Measurements from ENCODE around the gene CABLES1.
"Not testable (repeated sequence)": the region's sequence is repeated elsewhere in the genome, so short reads cannot be mapped to it uniquely, and the experiment has no call there.

Gene CABLES1

DNA sequence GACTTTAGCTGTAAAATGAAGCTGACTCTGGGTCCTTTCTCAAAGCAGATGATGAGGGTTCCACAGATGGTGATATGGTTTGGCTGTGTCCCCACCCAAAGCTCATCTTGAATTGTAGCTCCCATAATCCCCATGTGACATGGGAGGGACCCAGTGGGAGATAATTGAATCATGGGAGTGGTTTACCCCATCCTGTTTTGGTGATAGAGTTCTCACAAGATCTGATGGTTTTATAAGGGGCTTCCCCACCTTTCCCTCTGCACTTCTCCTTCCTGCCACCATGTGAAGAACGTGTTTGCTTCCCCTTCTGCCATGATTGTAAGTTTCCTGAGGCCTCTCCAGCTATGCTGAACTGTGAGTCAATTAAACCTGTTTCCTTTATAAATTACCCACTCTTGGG lies 133.8 kb downstream of the CABLES1 start:
- H3K36me3 ChIP-seq (ENCODE audit: insufficient read depth, low read length); H3K27ac ChIP-seq (ENCODE audit: low read depth, low read length); H3K9ac ChIP-seq (ENCODE audit: low read length); H3K4me3 ChIP-seq (ENCODE audit: low read depth in 1 of 2, low read length in 2 of 2); H3K9me3 ChIP-seq (ENCODE audit: low read length); H3K27me3 ChIP-seq (ENCODE audit: control insufficient read depth in 1 of 2, insufficient read depth in 2 of 2, low read length in 2 of 2); H3K4me1 ChIP-seq (ENCODE audit: insufficient read depth, low read length): not testable (repeated sequence)

GRCh38 chr18:23269928-23270327 lies 134.6 kb downstream of the CABLES1 start:
- Histone ChIP-seq H3K27me3 (ENCODE audit: control insufficient read depth in 1 of 2, insufficient read depth in 2 of 2, low read length in 2 of 2) (no peaks in the 10 kb centered on the region), H3K36me3 (ENCODE audit: insufficient read depth, low read length) (no peaks in the 10 kb centered on the region), H3K4me1 (ENCODE audit: insufficient read depth, low read length) (no peaks in the 10 kb centered on the region), H3K4me3 (ENCODE audit: low read depth in 1 of 2, low read length in 2 of 2) (no peak overlapping the region), H3K9ac (ENCODE audit: low read length) (no peak overlapping the region), H3K9me3 (ENCODE audit: low read length) (no peaks in the 10 kb centered on the region), H3K27ac (ENCODE audit: low read depth, low read length) (no peak overlapping the region)

DNA sequence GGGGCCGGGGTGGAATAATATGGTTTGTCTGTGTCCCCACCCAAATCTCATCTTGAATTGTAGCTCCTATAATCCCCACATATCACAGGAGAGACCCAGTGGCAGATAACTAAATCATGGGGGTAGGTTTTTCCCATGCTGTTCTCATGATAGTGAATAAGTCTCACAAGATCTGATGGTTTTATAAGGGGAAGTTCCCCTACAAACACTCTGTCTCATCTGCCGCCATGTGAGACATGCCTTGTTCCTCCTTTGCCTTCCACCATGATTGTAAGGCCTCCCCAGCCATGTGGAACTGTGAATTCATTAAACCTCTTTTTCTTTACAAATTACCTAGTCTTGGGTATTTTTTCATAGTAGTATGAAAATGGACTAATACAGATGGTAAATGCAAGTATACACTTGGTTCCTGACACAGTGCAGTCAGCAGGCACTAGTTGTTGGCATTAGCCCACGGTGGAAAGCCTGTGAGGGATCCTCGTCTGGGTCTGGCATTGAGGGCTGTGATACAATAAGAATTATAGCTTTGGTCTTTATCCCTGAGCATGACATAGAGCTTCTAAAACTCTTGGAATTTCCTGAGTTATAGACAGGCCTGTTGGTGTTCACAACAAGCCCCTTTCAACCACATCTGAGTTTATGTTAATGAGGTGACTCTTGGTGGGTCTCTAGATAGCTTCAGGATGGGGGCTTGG lies 135.8 kb downstream of the CABLES1 start:
- H3K9ac ChIP-seq (ENCODE audit: low read length), result no peak overlapping the region
- no peaks in the 10 kb centered on the region for H3K9me3 ChIP-seq (ENCODE audit: low read length)
- H3K4me3 ChIP-seq (ENCODE audit: low read depth in 1 of 2, low read length in 2 of 2), result no peak overlapping the region
- H3K36me3 ChIP-seq (ENCODE audit: insufficient read depth, low read length), result no peaks in the 10 kb centered on the region
- no peaks in the 10 kb centered on the region for H3K27me3 ChIP-seq (ENCODE audit: control insufficient read depth in 1 of 2, insufficient read depth in 2 of 2, low read length in 2 of 2)
- no peaks in the 10 kb centered on the region for H3K4me1 ChIP-seq (ENCODE audit: insufficient read depth, low read length)
- H3K27ac ChIP-seq (ENCODE audit: low read depth, low read length), result no peak overlapping the region

GRCh38 chr18:23272498-23273232 lies 137.4 kb downstream of the CABLES1 start:
- H3K9ac ChIP-seq (ENCODE audit: low read length), result no peak overlapping the region
- H3K27me3 ChIP-seq (ENCODE audit: control insufficient read depth in 1 of 2, insufficient read depth in 2 of 2, low read length in 2 of 2), result no peaks in the 10 kb centered on the region
- no peak overlapping the region for H3K27ac ChIP-seq (ENCODE audit: low read depth, low read length)
- no peaks in the 10 kb centered on the region for H3K36me3 ChIP-seq (ENCODE audit: insufficient read depth, low read length)
- H3K4me1 ChIP-seq (ENCODE audit: insufficient read depth, low read length), result no peaks in the 10 kb centered on the region
- H3K4me3 ChIP-seq (ENCODE audit: low read depth in 1 of 2, low read length in 2 of 2), result no peak overlapping the region
- no peaks in the 10 kb centered on the region for H3K9me3 ChIP-seq (ENCODE audit: low read length)

- Histone ChIP-seq H3K27me3 (ENCODE audit: control insufficient read depth in 1 of 2, insufficient read depth in 2 of 2, low read length in 2 of 2) (no peaks in the 10 kb centered on the region), H3K9ac (ENCODE audit: low read length) (no peak overlapping the region), H3K4me3 (ENCODE audit: low read depth in 1 of 2, low read length in 2 of 2) (no peak overlapping the region), H3K4me1 (ENCODE audit: insufficient read depth, low read length) (no peaks in the 10 kb centered on the region), H3K27ac (ENCODE audit: low read depth, low read length) (no peak overlapping the region), H3K9me3 (ENCODE audit: low read length) (no peaks in the 10 kb centered on the region), H3K36me3 (ENCODE audit: insufficient read depth, low read length) (no peaks in the 10 kb centered on the region)
These were observed 138.2 kb downstream of the CABLES1 start for GRCh38 chr18:23273443-23273966.

DNA sequence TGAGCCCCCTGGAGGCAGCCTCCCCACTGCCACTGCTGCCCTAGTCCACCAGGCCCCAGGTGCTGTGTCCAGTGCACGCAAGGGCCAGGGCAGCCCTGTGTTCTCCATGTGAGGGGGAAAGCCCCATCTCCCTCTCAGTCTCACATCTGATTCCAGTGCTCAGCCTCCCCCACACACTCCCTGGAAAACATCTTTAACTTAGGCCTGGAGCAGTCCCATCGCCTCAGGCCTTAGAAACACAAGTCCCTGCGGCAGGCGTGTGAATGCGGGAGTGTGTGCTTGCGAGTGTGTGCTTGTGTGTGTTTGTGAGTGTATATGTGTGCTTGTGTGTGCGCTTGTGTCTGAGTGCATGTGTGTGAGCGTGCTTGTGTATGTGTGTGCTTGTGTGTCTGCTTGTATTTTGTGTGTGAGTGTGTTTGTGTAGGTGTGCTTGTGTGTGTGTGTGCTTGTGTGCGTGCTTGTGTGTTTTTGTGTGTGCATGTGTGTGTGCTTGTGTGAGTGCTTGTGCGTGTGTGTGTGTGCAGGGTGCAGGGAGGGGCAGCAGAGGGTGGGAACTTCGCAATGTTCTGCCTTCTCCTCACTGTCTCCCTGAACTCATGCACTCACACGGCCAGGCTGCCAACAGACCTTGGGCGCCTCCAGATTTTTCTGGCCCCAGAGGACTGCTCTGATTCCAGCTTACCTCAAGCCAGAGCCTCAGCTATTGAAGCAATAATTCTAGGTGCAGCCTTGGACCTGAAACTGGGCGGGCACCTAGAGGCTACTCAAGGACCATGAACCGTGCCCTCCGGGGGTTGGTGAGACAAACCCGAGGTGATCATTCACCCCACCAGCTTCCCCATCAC lies 139.6 kb downstream of the CABLES1 start:
- no peak overlapping the region for H3K4me3 ChIP-seq (ENCODE audit: low read depth in 1 of 2, low read length in 2 of 2)
- H3K27me3 ChIP-seq (ENCODE audit: control insufficient read depth in 1 of 2, insufficient read depth in 2 of 2, low read length in 2 of 2), result no peaks in the 10 kb centered on the region
- no peaks in the 10 kb centered on the region for H3K4me1 ChIP-seq (ENCODE audit: insufficient read depth, low read length)
- H3K9me3 ChIP-seq (ENCODE audit: low read length), result no peaks in the 10 kb centered on the region
- H3K9ac ChIP-seq (ENCODE audit: low read length), result no peak overlapping the region
- no peaks in the 10 kb centered on the region for H3K36me3 ChIP-seq (ENCODE audit: insufficient read depth, low read length)
- H3K27ac ChIP-seq (ENCODE audit: low read depth, low read length), result no peak overlapping the region

GRCh38 chr18:23276451-23276850 lies 141.2 kb downstream of the CABLES1 start:
- Histone ChIP-seq H3K27me3 (ENCODE audit: control insufficient read depth in 1 of 2, insufficient read depth in 2 of 2, low read length in 2 of 2) (no peaks in the 10 kb centered on the region), H3K27ac (ENCODE audit: low read depth, low read length) (no peak overlapping the region), H3K9ac (ENCODE audit: low read length) (no peak overlapping the region), H3K36me3 (ENCODE audit: insufficient read depth, low read length) (no peaks in the 10 kb centered on the region), H3K9me3 (ENCODE audit: low read length) (no peaks in the 10 kb centered on the region), H3K4me3 (ENCODE audit: low read depth in 1 of 2, low read length in 2 of 2) (no peak overlapping the region), H3K4me1 (ENCODE audit: insufficient read depth, low read length) (no peaks in the 10 kb centered on the region)

GRCh38 chr18:23277399-23277798 lies 142.1 kb downstream of the CABLES1 start:
- Histone ChIP-seq H3K4me1 (ENCODE audit: insufficient read depth, low read length) (no peaks in the 10 kb centered on the region), H3K4me3 (ENCODE audit: low read depth in 1 of 2, low read length in 2 of 2) (no peak overlapping the region), H3K27me3 (ENCODE audit: control insufficient read depth in 1 of 2, insufficient read depth in 2 of 2, low read length in 2 of 2) (no peaks in the 10 kb centered on the region), H3K27ac (ENCODE audit: low read depth, low read length) (no peak overlapping the region), H3K9me3 (ENCODE audit: low read length) (no peaks in the 10 kb centered on the region), H3K36me3 (ENCODE audit: insufficient read depth, low read length) (no peaks in the 10 kb centered on the region), H3K9ac (ENCODE audit: low read length) (no peak overlapping the region)

GRCh38 chr18:23279931-23280330 lies 144.6 kb downstream of the CABLES1 start:
- Histone ChIP-seq H3K27me3 (ENCODE audit: control insufficient read depth in 1 of 2, insufficient read depth in 2 of 2, low read length in 2 of 2) (no peaks in the 10 kb centered on the region), H3K27ac (ENCODE audit: low read depth, low read length) (no peak overlapping the region), H3K36me3 (ENCODE audit: insufficient read depth, low read length) (no peaks in the 10 kb centered on the region), H3K9ac (ENCODE audit: low read length) (no peak overlapping the region), H3K4me3 (ENCODE audit: low read depth in 1 of 2, low read length in 2 of 2) (no peak overlapping the region), H3K9me3 (ENCODE audit: low read length) (no peaks in the 10 kb centered on the region), H3K4me1 (ENCODE audit: insufficient read depth, low read length) (no peaks in the 10 kb centered on the region)

- Histone ChIP-seq H3K4me1 (ENCODE audit: insufficient read depth, low read length) (no peaks in the 10 kb centered on the region), H3K9me3 (ENCODE audit: low read length) (no peaks in the 10 kb centered on the region), H3K4me3 (ENCODE audit: low read depth in 1 of 2, low read length in 2 of 2) (no peak overlapping the region), H3K36me3 (ENCODE audit: insufficient read depth, low read length) (no peaks in the 10 kb centered on the region), H3K27me3 (ENCODE audit: control insufficient read depth in 1 of 2, insufficient read depth in 2 of 2, low read length in 2 of 2) (no peaks in the 10 kb centered on the region), H3K27ac (ENCODE audit: low read depth, low read length) (no peak overlapping the region), H3K9ac (ENCODE audit: low read length) (no peak overlapping the region)
These were observed 145.6 kb downstream of the CABLES1 start for GRCh38 chr18:23280844-23281243.

DNA sequence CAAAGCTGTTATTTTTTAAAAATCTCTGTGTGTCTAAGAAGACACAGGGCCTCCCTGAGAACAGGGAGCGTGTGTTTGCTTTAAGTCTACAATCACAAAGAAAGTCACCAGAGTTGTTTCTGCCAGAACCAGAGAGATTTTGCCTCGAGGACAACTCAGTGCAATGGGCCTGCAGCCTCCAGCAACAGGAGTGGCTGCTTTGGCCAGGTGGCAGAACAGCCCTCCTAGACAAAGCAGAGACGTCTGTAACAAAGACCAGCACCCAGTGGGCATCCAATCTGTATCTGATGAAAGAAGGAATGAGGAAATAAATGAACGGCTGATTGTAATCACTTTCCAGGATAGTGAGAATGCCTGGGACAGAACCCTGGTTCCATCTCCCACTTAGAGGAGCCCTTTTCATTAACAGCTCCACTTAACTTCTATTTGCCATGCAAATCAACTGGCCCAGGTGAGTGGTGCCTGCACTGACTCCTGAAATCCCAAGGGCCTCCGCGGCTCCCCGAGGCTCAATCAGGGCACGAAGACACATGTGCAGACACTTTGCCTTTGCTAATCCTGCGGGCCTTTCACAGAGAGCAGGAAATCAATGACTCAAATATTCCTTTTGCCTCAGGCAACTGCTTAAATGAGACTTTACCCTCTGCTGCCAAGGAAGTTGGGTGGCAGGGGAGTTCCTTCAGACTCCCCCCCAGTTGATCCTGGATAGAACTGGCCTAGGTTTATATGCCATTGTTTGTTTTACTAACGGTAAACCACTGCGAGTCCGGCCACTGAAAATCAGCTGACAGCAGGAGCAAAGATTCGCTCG lies 146.5 kb downstream of the CABLES1 start:
- Histone ChIP-seq H3K4me3 (ENCODE audit: low read depth in 1 of 2, low read length in 2 of 2) (no peak overlapping the region), H3K9ac (ENCODE audit: low read length) (no peak overlapping the region), H3K4me1 (ENCODE audit: insufficient read depth, low read length) (no peaks in the 10 kb centered on the region), H3K9me3 (ENCODE audit: low read length) (no peaks in the 10 kb centered on the region), H3K36me3 (ENCODE audit: insufficient read depth, low read length) (no peaks in the 10 kb centered on the region), H3K27me3 (ENCODE audit: control insufficient read depth in 1 of 2, insufficient read depth in 2 of 2, low read length in 2 of 2) (no peaks in the 10 kb centered on the region), H3K27ac (ENCODE audit: low read depth, low read length) (no peak overlapping the region)
